NCI-H2227 treated with DMSO at 0.1 percent for 48 hours (cell line): ENCODE measurements around the gene GRIN2D.

ENCODE experiments used
- DNase-seq: peaks from one replicate; lab custom pipeline; 2025; lab: John Stamatoyannopoulos, UW

The GRIN2D gene

DNA sequence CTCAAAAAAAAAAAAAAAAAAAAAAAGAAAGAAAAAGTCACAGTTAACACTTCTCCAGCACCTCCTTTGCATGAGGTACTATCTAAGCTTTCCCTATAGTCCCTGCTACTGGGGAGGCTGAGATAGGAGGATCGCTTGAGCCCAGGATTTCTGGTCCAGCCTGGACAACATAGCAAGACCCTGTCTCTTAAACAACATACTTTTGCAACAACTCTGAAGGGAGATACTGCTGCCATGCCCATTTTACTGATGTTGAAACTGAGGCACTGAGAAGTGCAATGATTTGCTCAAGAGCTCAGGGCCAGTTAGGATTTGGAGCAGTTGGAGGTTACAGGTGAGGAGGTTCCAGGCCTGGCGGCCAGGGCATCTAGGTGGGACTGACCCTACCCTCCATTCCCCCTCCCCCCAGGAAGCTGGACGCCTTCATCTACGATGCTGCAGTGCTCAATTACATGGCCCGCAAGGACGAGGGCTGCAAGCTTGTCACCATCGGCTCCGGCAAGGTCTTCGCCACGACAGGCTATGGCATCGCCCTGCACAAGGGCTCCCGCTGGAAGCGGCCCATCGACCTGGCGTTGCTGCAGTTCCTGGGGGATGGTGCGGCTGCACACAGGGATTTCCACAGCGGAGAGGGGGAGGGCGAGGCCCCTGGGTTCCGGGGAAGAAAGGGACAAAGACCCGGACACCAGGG is 48.0 kb downstream of the GRIN2D start:
- DNase-seq = no peak

DNA sequence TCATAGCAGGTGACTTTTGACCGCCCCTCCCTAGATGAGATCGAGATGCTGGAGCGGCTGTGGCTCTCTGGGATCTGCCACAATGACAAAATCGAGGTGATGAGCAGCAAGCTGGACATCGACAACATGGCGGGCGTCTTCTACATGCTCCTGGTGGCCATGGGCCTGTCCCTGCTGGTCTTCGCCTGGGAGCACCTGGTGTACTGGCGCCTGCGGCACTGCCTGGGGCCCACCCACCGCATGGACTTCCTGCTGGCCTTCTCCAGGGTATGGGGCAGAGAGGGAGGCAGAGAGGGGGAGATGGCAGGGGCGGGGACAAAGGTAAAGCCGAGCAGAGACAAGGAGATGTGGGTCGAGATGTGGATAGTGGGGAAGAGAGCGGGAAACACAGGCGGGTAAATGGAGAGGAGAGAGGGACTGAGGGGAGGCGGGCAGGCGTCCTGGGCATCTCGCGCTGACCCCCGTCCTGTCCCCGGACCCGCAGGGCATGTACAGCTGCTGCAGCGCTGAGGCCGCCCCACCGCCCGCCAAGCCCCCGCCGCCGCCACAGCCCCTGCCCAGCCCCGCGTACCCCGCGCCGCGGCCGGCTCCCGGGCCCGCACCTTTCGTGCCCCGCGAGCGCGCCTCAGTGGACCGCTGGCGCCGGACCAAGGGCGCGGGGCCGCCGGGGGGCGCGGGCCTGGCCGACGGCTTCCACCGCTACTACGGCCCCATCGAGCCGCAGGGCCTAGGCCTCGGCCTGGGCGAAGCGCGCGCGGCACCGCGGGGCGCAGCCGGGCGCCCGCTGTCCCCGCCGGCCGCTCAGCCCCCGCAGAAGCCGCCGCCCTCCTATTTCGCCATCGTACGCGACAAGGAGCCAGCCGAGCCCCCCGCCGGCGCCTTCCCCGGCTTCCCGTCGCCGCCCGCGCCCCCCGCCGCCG is 48.9 kb downstream of the GRIN2D start:
- DNase-seq = no peak

DNA sequence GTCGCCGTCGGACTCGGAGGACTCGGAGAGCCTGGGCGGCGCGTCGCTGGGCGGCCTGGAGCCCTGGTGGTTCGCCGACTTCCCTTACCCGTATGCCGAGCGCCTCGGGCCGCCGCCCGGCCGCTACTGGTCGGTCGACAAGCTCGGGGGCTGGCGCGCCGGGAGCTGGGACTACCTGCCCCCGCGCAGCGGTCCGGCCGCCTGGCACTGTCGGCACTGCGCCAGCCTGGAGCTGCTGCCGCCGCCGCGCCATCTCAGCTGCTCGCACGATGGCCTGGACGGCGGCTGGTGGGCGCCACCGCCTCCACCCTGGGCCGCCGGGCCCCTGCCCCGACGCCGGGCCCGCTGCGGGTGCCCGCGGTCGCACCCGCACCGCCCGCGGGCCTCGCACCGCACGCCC is 49.8 kb downstream of the GRIN2D start:
- no peak for DNase-seq
